Mesenchymal stem cell (in vitro differentiated cells and primary cell): ENCODE results near the gene RUNX1.

Source experiments
- DNase-seq: peaks from one replicate; pipeline ENCODE4 v3.0.0-alpha.2; 2013
- H2AFZ ChIP-seq: one replicate; pipeline ENCODE4 v1.6.1; 2013; ENCODE audit warnings: low read depth, mild to moderate bottlenecking, control low read depth, inconsistent platforms, low read length, moderate library complexity
- H2AK5ac ChIP-seq: 2 replicates; pipeline ENCODE4 v1.6.1; 2013; ENCODE audit warnings: low read length, moderate library complexity, mild to moderate bottlenecking, inconsistent platforms; ENCODE audit not compliant: severe bottlenecking
- H2BK120ac ChIP-seq: one replicate; pipeline ENCODE4 v1.6.1; 2013; ENCODE audit warnings: low read depth, mild to moderate bottlenecking, inconsistent platforms, low read length, moderate library complexity
- H2BK12ac ChIP-seq, 2 experiments: one replicate each; pipeline ENCODE4 v1.6.1; 2013; ENCODE audit warnings: inconsistent platforms in 2 of 2, low read length in 2 of 2, mild to moderate bottlenecking in 2 of 2, moderate library complexity in 2 of 2, control low read depth in 1 of 2
- H2BK15ac ChIP-seq: one replicate; pipeline ENCODE4 v1.6.1; 2013; ENCODE audit warnings: mild to moderate bottlenecking, low read depth, inconsistent platforms; ENCODE audit not compliant: poor library complexity, severe bottlenecking
- H2BK5ac ChIP-seq: 2 replicates; pipeline ENCODE4 v1.6.1; 2013; ENCODE audit warnings: low read depth, mild to moderate bottlenecking, low read length, control low read depth, inconsistent platforms; ENCODE audit not compliant: poor library complexity, severe bottlenecking
- H3K14ac ChIP-seq, 2 experiments: one replicate each; pipeline ENCODE4 v1.6.1; 2013; ENCODE audit warnings: inconsistent platforms in 2 of 2, low read length in 2 of 2, control low read depth in 1 of 2, mild to moderate bottlenecking in 1 of 2, moderate library complexity in 1 of 2
- H3K18ac ChIP-seq, 2 experiments: one replicate each; pipeline ENCODE4 v1.6.1; 2013; ENCODE audit warnings: inconsistent platforms in 2 of 2, low read length in 2 of 2, control low read depth in 1 of 2, low read depth in 1 of 2, mild to moderate bottlenecking in 1 of 2
- H3K23ac ChIP-seq, 2 experiments: one replicate each; pipeline ENCODE4 v1.6.1; 2013; ENCODE audit warnings: inconsistent platforms in 2 of 2, low read length in 2 of 2, mild to moderate bottlenecking in 2 of 2, moderate library complexity in 2 of 2, control low read depth in 1 of 2
- H3K27ac ChIP-seq: 2 replicates; pipeline ENCODE4 v1.5.1; 2013; ENCODE audit warnings: mild to moderate bottlenecking, moderate library complexity, low read length, control low read depth, inconsistent platforms; ENCODE audit not compliant: poor library complexity, severe bottlenecking
- H3K27me3 ChIP-seq, 2 experiments: 2 replicates each; pipeline versions ENCODE4 v1.6.1 to v1.7.0; 2013; ENCODE audit warnings: low read length in 2 of 2, mild to moderate bottlenecking in 2 of 2, moderate library complexity in 2 of 2, control low read depth in 1 of 2, inconsistent platforms in 1 of 2; ENCODE audit not compliant: control insufficient read depth in 1 of 2, insufficient read depth in 1 of 2
- H3K36me3 ChIP-seq, 2 experiments: 2 replicates each; pipeline versions ENCODE4 v1.6.1 to v1.7.0; 2013; ENCODE audit warnings: low read length in 2 of 2, control low read depth in 1 of 2, inconsistent platforms in 1 of 2, low read depth in 1 of 2, mild to moderate bottlenecking in 1 of 2; ENCODE audit not compliant: insufficient read depth in 2 of 2, control insufficient read depth in 1 of 2
- H3K4ac ChIP-seq, 2 experiments: one replicate each; pipeline ENCODE4 v1.6.1; 2013; ENCODE audit warnings: inconsistent platforms in 2 of 2, low read length in 2 of 2, mild to moderate bottlenecking in 2 of 2, moderate library complexity in 2 of 2, control low read depth in 1 of 2, low read depth in 1 of 2
- H3K4me1 ChIP-seq: 2 replicates; pipeline ENCODE4 v1.6.1; 2013; ENCODE audit warnings: low read depth, low read length, control low read depth; ENCODE audit not compliant: control insufficient read depth, insufficient read depth
- H3K4me2 ChIP-seq: 2 replicates; pipeline ENCODE4 v1.6.1; 2013; ENCODE audit warnings: low read length, mild to moderate bottlenecking, inconsistent platforms; ENCODE audit not compliant: poor library complexity, severe bottlenecking
- H3K4me3 ChIP-seq, 2 experiments: 2 replicates each; pipeline versions ENCODE4 v1.5.1 to v1.7.0; 2013; ENCODE audit warnings: low read length in 2 of 2, mild to moderate bottlenecking in 2 of 2, control low read depth in 1 of 2, low read depth in 1 of 2; ENCODE audit not compliant: insufficient read depth in 1 of 2
- H3K79me1 ChIP-seq: replicated peaks from 2 replicates; pipeline ENCODE4 v1.6.1; 2013; ENCODE audit warnings: mild to moderate bottlenecking, control low read depth, low read length, inconsistent platforms; ENCODE audit not compliant: poor library complexity, severe bottlenecking
- H3K9ac ChIP-seq: 2 replicates; pipeline ENCODE4 v1.7.0; 2013; ENCODE audit warnings: mild to moderate bottlenecking, low read length, moderate library complexity
- H3K9me3 ChIP-seq: 2 replicates; pipeline ENCODE4 v1.7.0; 2013; ENCODE audit warnings: mild to moderate bottlenecking, low read length; ENCODE audit not compliant: control insufficient read depth
- H4K8ac ChIP-seq: one replicate; pipeline ENCODE4 v1.6.1; 2013; ENCODE audit warnings: inconsistent platforms, mild to moderate bottlenecking, low read length, moderate library complexity
- H4K91ac ChIP-seq: one replicate; pipeline ENCODE4 v1.6.1; 2013; ENCODE audit warnings: mild to moderate bottlenecking, low read length, inconsistent platforms
- WGBS: methylation state at CpG from one replicate; pipeline ENCODE4 v1.1.7; 2013; ENCODE audit warnings: mixed read lengths; 5-methylcytosine and 5-hydroxymethylcytosine counted together

The RUNX1 gene

GRCh38 chr21:35043549-35043948, 5.6 kb downstream of the RUNX1 start:
- Histone ChIP-seq H2BK12ac (no peak overlapping the region), H3K79me1 (peaks cover 24% of the 10 kb centered on the region), H4K8ac (no peak overlapping the region), H3K4me3 (no peak overlapping the region), H3K9ac (no peak overlapping the region), H2BK15ac (no peak overlapping the region), H2BK120ac (no peak overlapping the region), H3K36me3 (no peaks in the 10 kb centered on the region), H3K9me3 (no peaks in the 10 kb centered on the region), H4K91ac (no peak overlapping the region), H3K27ac (no peak overlapping the region), H2AK5ac (no peak overlapping the region), H3K4ac (no peak overlapping the region), H3K23ac (no peak overlapping the region), H3K14ac (no peak overlapping the region), H3K4me2 (no peak overlapping the region), H3K27me3 (no peaks in the 10 kb centered on the region), H3K18ac (no peak overlapping the region), H3K4me1 (peaks cover 6% of the 10 kb centered on the region), H2AFZ (no peak overlapping the region), H2BK5ac (no peak overlapping the region)
- DNase-seq: no peak

- Histone ChIP-seq H3K4me1 (peaks cover 4% of the 10 kb centered on the region), H2BK12ac (peak overlapping the region; percentile 29 to 50), H3K14ac (no peak overlapping the region), H3K23ac (no peak overlapping the region), H3K4me3 (no peak overlapping the region), H4K91ac (no peak overlapping the region), H2BK15ac (no peak overlapping the region), H2AK5ac (no peak overlapping the region), H3K4ac (peak overlapping the region in 1 of 2 experiments; percentile 54), H3K9ac (no peak overlapping the region), H2BK120ac (no peak overlapping the region), H2AFZ (no peak overlapping the region), H3K27me3 (no peaks in the 10 kb centered on the region), H3K79me1 (peaks cover 24% of the 10 kb centered on the region), H3K18ac (no peak overlapping the region), H3K36me3 (no peaks in the 10 kb centered on the region), H4K8ac (no peak overlapping the region), H3K9me3 (no peaks in the 10 kb centered on the region), H2BK5ac (no peak overlapping the region), H3K27ac (no peak overlapping the region), H3K4me2 (no peak overlapping the region)
- 98% methylated on average over 4 of the region's 6 CpGs for WGBS
- DNase-seq: no peak
These were observed 6.3 kb downstream of the RUNX1 start for GRCh38 chr21:35042836-35043235.

- no peak overlapping the region for H3K27ac ChIP-seq
- no peak overlapping the region for H2BK5ac ChIP-seq
- no peak overlapping the region for H3K23ac ChIP-seq
- no peak overlapping the region for H2BK15ac ChIP-seq
- peak overlapping the region in 1 of 2 experiments; percentile 14 for H2BK12ac ChIP-seq
- no peak overlapping the region for H4K91ac ChIP-seq
- no peak overlapping the region for H2BK120ac ChIP-seq
- H2AFZ ChIP-seq: no peak overlapping the region
- no peak overlapping the region for H3K9ac ChIP-seq
- H3K79me1 ChIP-seq: peaks cover 29% of the 10 kb centered on the region
- H3K4me3 ChIP-seq: no peak overlapping the region
- peaks cover 4% of the 10 kb centered on the region for H3K4me1 ChIP-seq
- 94% methylated on average over 4 of the region's 4 CpGs for WGBS
- no peaks in the 10 kb centered on the region for H3K9me3 ChIP-seq
- no peak overlapping the region for H3K14ac ChIP-seq
- no peaks in the 10 kb centered on the region for H3K36me3 ChIP-seq
- H3K4ac ChIP-seq: no peak overlapping the region
- H3K4me2 ChIP-seq: no peak overlapping the region
- peak overlapping the region in 1 of 2 experiments; percentile 4 for H3K18ac ChIP-seq
- no peak for DNase-seq
- no peaks in the 10 kb centered on the region for H3K27me3 ChIP-seq
- no peak overlapping the region for H4K8ac ChIP-seq
- H2AK5ac ChIP-seq: no peak overlapping the region
These were observed 7.2 kb downstream of the RUNX1 start for GRCh38 chr21:35041881-35042280.

- no peak overlapping the region for H2BK120ac ChIP-seq
- no peaks in the 10 kb centered on the region for H3K4me1 ChIP-seq
- no peak overlapping the region for H3K4ac ChIP-seq
- no peaks in the 10 kb centered on the region for H3K36me3 ChIP-seq
- no peak overlapping the region for H2AFZ ChIP-seq
- H2BK15ac ChIP-seq: no peak overlapping the region
- no peak overlapping the region for H3K4me2 ChIP-seq
- H3K79me1 ChIP-seq: peaks cover 31% of the 10 kb centered on the region
- H3K14ac ChIP-seq: no peak overlapping the region
- no peak for DNase-seq
- no peak overlapping the region for H3K23ac ChIP-seq
- peak overlapping the region in 1 of 2 experiments; percentile 53 for H3K4me3 ChIP-seq
- no peaks in the 10 kb centered on the region for H3K9me3 ChIP-seq
- H3K18ac ChIP-seq: no peak overlapping the region
- no peak overlapping the region for H2BK5ac ChIP-seq
- no peak overlapping the region for H4K8ac ChIP-seq
- H3K27ac ChIP-seq: no peak overlapping the region
- no peak overlapping the region for H2BK12ac ChIP-seq
- over 99% methylated on average over 5 of the region's 5 CpGs for WGBS
- H2AK5ac ChIP-seq: no peak overlapping the region
- H3K9ac ChIP-seq: peak overlapping the region; percentile 44
- H3K27me3 ChIP-seq: no peaks in the 10 kb centered on the region
- no peak overlapping the region for H4K91ac ChIP-seq
These were observed 8.0 kb downstream of the RUNX1 start for GRCh38 chr21:35041122-35041521.
